Measurements from ENCODE around the gene MYO7A.

MYO7A gene

DNA sequence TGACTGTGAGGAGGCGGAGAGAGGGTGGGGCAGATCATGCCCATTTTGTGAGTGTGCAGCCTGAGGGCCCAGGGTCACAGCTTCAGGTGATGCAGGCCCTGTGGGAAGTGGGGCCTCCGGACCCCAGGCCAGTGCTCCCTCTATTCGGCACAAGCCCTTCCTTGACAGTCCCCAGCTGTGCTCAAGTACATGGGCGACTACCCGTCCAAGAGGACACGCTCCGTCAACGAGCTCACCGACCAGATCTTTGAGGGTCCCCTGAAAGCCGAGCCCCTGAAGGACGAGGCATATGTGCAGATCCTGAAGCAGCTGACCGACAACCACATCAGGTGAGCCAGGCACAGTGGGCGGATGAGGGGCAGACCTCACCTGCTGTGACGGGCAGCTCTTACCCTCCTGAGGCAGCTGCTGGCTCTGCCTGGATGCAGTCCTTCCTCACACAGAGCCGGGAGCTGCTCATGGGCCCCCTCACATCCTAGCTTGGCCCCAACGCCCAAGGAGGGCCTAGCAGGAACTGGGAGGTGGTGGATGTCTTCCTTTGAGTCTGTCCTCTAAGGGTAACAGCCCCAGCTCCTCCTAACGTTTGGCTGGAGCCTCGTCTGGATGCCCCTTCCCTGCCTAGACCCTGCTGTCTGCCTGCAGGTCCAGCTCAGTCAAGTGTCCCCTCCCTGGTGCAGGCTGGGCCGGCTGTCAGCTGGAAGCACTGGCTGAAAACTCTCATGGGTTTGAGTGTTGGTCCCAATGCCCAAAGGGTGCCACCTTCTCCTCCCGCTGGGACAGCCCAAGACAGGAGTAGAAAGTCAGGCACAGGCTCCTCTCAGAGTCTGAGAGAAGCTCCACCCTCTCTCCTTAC, 76.1 kb downstream of the MYO7A start:
- DNase-seq, result no peak

DNA sequence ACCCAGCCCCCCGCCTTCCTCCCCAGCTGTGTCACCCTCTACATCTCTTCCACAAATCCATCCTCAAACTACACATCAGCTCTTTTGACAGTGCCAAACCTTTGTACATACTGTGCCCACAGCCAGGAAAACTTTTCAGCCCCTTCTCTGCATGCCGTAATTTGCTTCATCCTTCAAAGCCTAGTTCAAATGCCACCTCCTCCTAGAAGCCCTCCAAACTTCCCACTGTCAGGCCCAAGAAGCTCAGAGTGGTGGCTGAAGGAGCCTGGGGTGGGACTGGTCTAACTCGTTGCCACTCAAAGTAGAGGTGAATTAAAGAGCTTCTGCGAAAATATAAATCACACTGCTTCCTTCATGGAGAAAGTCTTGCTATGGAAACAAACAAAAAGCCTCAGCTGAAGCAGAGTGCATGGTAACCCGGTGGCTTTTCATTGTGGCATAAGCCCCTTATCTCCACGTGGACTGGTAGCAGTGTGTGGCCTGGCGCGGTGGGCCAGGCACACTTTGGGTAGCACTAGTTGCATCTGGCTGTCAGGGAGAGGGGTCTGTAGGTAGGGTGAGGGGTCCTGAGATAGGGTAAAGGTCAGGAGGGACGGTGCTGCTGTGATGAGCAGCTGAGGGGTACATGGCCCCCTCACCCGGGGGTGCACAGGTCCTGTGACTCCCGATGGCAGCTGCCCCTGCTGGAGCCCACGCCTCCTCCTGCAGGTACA, 76.9 kb downstream of the MYO7A start:
- no peak for DNase-seq

DNA sequence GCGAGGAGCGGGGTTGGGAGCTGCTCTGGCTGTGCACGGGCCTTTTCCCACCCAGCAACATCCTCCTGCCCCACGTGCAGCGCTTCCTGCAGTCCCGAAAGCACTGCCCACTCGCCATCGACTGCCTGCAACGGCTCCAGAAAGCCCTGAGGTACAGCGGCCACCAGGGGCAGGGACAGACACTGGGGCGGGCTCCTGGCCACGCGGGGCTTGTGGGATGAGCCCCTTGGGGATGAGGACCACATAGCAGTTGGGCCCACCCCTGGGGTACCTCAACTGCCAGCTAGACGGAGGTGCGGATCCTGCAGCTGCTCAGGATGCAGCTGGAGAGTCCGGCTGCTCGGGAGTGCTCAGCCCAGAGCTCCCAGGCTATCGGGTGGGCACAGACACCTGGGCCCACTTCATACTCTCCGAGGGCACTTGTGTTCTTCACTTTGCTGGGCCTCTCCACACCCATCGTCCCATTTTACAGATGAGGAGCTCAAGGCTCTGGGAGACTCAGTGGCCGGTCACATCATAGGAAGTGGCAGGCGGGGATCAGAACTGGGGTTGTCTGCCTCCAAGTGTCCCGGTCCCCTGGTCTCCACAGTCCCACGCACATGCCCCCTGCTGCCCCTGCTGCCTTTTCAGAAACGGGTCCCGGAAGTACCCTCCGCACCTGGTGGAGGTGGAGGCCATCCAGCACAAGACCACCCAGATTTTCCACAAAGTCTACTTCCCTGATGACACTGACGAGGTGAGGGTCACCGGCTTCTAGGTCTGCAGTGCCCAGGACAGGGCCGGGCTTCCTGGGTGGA, 77.6 kb downstream of the MYO7A start:
- DNase-seq, result no peak

DNA sequence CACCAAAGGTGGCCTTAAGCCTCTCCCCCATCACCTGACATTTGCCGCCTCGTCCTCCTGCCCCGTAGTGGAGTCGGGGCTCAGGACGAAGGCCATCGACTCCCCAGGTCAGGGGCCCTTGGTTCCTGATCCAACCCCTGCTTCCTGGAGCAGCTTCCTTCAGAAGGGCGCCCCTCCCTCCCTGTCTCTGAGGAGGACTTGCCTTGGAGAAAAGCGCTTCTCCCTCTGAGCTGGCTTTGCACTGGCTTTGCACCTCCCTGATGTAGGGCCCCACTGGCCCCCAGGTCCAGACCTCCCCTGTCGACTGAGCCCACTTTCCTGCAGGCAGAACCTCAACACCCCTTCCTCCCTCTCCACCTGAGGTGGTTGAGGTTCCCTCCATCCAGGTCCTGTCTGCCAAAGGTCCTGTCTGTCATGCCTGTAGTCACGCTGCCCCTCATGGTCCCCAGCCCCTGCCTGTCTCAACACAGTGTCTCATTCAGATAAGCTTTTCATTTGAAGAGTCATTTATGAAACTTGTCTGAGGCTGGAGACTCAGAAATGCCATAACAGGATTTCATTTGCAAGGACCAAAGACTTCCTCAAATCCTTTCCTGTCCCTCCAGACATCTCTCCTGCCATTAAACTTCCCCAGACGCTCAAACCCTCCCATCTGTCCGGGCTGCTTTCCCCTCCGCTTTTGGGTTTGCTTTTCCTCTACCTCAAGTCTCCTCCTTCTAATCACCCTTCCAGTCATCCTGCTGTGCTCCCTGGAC, 78.4 kb downstream of the MYO7A start:
- DNase-seq, result no peak

DNA sequence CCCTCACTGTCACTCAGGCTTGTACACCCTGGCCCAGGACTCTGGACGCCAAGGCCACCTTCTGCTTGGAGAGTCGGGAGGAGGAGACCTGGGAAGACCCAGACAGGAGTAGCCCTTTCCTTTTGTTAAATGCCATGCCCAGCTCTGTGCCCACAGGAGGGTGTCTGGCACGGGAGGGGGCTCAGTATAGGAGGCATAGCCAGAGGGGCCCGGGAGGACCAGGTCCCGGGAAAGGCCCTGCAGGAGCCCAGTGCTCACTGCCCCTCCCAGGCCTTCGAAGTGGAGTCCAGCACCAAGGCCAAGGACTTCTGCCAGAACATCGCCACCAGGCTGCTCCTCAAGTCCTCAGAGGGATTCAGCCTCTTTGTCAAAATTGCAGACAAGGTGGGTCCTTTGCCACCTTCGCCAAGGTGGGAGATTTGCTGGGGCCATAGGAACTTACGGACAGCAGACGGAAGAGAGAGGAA, 79.0 kb downstream of the MYO7A start:
- no peak for DNase-seq

DNA sequence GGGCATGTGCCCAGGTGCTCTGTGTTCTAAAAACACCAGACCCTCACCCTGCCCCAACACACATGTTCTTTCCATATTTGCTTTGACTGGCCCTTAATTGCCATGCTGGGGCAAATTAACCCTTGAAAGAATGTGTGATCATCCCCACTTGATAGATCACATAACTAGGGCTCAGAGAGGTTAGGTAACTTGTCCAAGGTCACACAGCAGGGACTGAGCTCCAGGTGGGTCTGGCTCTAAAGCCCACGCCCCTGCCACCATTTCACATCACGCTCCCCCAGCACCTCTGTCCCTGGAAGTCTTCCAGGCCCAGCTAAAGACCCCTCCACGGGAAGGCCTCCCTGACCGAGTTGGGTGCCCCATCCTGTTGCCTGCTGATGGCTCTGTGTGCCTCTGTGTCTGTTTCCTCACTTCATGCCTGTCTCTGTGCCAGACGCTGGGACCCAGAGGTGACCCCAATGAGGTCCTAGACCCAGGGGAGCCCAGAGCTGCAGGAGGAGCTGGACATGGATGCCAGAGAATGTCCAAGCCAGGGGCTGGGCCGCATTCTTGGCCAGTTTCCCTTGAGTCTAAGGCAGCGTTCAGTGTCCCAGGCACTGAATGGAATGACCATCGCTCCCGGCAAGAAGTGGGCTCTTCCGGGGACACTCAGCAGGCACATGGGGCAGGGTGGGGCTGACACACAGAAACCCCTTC, 79.7 kb downstream of the MYO7A start:
- DNase-seq, result no peak

DNA sequence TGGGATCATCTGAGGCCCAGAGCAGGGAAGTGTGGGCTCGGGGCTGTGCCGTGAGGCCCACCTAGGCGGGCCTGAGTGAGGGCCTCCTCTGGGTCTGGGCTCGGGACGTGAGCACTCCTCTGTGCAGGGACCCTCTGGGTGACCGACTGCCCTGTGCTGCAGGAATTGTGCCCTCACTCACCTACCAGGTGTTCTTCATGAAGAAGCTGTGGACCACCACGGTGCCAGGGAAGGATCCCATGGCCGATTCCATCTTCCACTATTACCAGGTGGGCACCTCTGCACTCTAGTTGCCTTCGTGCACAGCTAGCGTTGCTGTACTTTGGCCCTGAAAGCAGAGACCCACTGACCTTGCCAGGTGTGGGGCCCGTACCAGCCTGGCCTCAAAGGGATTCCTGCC, 80.5 kb downstream of the MYO7A start:
- DNase-seq, result no peak

DNA sequence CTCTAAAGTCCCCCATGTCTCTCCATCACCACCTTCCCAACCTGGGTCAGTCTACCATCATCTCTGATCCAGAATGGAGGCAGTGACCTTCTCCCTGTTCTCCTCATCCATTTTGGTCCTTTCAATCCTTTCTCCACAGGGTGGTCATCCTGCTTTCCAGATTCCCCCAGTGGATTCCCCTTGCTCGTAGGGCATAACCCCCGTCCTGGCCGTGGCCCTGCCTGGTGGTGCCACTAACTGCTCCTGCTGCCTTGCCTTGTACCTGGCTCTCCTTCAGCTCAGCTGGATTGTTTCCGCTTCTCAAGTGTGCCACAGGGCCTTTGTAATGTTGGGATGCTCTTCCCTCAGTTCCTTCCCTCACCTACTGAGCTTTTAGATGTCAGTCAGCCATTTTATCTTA, 81.6 kb downstream of the MYO7A start:
- DNase-seq, result no peak

DNA sequence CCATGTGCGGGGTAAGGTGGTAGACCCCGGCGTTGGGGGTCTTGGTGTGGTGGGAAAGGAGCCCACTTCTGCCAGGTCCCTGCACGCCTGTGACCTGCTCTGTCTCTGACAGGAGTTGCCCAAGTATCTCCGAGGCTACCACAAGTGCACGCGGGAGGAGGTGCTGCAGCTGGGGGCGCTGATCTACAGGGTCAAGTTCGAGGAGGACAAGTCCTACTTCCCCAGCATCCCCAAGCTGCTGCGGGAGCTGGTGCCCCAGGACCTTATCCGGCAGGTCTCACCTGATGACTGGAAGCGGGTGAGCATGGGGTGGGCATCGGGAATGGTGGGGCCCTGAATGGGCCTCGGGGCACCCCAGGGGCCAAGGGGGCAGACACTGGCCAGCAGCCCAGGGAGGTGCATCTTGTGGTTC, 83.0 kb downstream of the MYO7A start:
- no peak for DNase-seq

DNA sequence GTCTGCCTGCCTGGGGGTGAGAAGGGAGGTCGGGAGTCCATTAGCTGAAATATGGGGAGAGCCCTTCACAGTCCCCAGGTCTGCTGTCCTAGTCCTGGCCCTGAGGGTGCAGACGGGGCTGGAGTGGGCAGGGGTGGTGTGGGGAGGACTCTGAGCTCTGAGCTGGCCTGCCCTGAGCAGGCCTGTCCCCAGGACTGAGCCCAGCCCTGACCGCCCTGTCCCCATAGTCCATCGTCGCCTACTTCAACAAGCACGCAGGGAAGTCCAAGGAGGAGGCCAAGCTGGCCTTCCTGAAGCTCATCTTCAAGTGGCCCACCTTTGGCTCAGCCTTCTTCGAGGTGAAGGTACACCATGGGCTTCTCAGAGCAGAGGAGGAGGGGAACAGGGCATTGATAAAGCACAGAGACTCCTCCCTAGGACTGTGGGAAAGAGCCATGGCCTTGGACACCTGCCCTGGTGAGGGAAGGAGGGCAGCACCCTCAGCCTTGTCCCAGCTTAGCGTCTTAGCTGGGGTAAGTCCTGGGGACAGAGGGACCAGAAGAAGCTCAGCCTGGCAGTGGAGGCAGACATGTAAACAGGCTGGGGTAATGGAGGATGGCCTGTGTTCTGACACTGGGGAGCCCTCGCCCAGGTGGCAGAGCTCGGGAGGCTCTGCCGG, 83.7 kb downstream of the MYO7A start:
- DNase-seq, result no peak

DNA sequence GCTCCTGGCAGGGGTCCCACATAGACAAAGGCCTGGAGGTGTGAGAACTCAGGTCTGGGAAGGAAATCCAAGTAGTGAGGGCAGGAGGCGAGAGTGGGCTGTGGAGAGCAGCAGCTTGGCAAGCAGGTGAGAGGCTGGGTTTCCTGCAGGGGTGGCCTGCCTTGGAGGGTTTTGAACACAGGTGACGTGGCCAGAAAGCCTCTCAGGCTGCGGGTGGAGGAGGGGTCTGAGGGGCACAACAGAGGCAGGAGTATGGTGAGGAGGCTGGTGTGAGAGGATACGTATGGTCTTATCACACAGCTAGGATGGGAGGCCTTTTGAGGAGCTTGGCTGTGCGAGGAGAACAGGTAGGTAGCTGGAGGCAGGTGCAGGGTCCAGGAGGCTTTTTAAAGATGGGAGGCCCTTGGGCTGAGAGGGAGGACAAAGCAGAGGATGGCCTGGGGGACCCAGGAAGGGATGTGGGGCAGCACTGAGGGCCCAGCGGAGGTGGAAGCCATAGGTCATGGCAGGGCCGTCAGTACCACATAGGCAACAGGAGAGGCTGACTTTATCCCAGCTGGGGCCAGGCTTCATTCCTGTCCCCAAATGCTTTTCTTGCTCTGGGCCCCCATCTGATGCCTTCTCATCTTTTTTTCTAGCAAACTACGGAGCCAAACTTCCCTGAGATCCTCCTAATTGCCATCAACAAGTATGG, 84.4 kb downstream of the MYO7A start:
- no peak for DNase-seq

DNA sequence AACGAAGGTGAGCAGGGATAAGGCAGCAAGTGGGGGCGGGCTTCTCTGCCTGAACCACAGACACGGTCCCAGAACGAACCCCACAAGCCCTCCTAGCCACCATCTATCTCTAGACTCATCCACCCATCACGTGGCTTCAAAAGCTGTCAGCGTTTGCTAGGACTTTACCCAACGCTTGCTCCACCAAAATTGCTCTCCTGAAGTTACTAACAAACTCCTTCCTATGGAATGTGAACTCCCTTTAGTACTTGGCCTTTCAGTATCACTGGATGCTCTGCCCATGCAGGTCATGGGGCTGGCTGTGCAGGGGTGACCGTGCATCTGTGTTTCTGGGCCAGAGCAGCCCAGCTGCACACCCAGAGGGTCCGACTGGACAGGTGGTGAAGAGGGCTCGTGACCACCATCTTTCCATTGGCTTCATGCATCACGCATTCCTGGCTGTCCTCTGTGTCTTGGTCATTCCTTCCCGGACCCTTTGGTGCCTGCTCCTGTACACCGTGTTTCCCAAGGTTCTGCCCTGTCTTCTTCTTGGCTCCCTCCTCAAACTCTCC, 85.1 kb downstream of the MYO7A start:
- DNase-seq, result no peak

DNA sequence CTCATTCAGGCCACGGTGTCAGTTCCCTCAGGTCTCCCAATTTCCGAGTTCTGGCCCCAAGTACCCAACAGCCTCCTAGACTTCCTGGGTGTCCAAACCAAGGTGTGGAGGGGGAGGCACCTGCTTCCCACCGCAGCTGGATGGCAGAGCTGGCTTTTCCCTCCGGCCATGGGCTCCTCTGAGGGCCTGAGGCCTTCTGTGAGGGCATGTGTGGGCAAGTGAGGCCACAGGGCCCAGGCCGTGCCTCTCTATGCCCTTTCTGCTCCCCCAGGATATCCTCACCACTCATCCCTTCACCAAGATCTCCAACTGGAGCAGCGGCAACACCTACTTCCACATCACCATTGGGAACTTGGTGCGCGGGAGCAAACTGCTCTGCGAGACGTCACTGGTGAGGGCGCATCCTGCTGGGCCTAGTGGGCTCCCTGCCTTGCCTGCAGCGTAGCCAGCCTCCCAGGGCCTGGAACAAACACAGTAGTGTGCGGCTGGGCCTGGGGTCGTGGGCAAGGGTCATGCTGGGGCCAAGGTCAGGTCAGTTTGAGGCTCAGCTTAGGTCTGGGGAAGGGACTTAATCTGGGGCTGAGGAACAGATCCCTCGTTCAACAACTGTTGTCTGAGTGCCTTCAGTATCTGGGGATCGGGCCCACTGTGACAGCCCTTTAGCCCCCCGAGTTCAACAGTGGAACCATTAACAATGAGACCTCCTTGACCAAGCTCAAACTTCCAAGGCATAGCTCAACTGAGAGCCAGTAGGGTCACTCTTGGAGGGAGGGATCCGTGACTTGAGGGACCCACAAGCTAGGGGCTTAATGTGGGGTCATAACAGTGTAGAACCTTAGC, 85.8 kb downstream of the MYO7A start:
- DNase-seq, result no peak

DNA sequence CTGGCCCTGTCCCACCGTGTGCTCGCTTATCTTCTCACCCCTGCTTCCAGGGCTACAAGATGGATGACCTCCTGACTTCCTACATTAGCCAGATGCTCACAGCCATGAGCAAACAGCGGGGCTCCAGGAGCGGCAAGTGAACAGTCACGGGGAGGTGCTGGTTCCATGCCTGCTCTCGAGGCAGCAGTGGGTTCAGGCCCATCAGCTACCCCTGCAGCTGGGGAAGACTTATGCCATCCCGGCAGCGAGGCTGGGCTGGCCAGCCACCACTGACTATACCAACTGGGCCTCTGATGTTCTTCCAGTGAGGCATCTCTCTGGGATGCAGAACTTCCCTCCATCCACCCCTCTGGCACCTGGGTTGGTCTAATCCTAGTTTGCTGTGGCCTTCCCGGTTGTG, 86.5 kb downstream of the MYO7A start:
- no peak for DNase-seq

DNA sequence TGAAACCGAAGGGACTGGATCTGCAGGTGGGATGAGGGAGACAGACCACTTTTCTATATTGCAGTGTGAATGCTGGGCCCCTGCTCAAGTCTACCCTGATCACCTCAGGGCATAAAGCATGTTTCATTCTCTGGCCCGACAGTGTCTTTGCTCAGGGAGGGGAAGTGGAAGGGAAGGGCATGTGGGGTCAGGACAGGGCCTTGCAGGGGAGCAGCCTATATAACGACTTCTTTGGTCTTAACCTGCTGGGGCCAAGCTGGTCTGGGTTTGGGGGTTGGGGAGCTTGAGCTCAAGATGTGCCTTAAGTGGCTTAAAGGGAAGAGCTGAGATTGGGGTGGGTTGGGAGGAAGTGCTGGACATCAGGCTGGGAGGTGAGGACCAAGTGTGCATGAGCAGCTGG, 87.1 kb downstream of the MYO7A start:
- no peak for DNase-seq

DNA sequence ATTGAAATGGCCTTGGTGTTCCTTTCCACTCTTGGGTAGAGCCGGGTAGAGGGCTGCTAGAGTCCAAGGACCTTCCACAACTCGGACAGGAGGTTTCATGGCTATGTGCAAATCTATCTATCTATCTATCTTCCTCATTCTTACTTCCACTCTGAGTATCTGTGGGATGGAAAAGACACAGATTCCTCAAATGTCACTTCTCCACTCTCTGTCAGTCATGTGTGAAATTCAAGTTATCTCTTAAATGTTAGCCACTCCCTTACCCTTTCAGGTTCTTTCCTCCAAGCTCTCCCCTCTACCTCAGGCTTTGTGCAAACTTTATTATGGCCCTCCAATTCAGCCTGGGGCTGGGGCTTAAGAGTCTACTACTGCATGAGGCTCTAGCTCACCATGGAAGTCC, 89.1 kb downstream of the MYO7A start:
- no peak for DNase-seq

DNA sequence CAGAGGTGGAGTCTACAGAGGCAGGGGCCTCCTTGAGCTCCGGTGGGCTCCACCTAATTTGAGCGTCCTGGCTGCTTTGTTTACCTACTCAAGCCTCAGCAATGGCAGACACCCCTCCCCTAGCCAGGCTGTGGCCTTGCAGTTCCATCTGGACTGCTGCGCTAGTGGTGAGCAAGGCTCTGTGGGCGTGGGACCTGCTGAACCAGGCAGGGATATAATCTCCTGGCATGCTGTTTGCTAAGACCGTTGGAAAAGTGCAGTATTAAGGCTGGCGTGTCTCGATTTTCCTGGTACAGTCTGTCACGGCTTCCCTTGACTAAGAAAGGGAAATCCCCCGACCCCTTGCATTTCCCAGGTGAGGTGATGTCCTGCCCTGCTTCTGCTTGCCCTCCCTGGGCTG, 95.8 kb downstream of the MYO7A start:
- no peak for DNase-seq

DNA sequence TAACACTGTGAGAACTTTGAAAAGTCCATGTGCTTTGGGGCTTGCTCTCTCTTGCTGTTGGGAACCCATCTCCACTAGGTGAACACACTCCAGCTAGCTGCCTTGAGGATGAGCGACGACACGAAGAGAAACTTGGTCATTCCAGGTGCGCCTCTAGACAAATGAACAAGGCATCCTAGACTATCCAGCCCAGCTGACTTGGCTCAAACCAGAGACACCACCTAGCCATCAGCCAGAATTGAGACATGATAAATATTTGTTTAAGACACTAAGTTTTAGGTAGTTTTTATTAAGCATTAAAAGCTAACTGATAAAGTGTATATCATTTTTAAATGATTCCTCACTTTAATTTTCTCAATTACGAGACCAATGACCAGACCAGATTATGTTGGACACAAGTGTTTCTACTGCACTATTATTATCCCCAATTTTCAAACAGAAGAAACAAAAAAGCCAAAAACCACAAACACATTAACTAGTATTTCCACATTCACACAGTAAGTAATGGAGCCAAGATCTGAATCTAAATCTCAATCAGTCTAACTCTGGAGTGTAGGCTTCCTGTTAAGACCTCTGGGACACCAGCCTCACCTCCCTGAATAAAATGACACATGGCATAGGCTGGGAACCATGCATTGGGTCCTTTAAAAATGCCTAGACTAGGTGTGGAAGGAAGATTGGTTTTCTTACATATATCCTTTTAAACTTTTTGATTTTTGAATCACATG, 103.0 kb downstream of the MYO7A start:
- DNase-seq, result no peak

DNA sequence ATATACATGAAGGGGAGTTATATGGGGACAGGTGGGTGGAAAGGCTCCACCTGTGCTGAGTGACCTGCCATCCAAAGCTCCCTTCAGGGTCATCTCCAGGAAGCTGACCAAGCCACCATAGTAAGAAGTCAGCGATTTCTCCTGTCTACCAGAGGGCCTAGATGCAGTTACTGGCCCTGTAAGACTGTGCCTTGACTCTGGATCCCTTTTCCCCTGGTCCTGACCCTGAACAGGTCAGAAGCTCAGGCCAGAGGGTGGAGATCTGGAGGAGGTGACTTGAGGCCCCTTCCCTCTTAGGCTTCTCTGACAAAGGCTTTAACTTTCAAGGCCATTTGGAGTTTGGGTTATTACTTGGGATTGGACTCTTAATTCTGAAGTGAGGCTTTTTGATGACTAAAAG, 103.8 kb downstream of the MYO7A start:
- no peak for DNase-seq

Measured in activated gamma-delta T cell (primary cell).